HG03442 (cell line): Measurements from ENCODE around the gene PVALB.
"Not testable (repeated sequence)": the region's sequence is repeated elsewhere in the genome, so short reads cannot be mapped to it uniquely, and the experiment has no call there.

ENCODE experiments used
- ATAC-seq: cut with Tn5 transposase; IDR thresholded peaks from one replicate; pipeline ENCODE4 v1.9.1; 2021; ENCODE audit warnings: mild to moderate bottlenecking, moderate library complexity; ENCODE audit not compliant: unreplicated experiment

PVALB gene

DNA sequence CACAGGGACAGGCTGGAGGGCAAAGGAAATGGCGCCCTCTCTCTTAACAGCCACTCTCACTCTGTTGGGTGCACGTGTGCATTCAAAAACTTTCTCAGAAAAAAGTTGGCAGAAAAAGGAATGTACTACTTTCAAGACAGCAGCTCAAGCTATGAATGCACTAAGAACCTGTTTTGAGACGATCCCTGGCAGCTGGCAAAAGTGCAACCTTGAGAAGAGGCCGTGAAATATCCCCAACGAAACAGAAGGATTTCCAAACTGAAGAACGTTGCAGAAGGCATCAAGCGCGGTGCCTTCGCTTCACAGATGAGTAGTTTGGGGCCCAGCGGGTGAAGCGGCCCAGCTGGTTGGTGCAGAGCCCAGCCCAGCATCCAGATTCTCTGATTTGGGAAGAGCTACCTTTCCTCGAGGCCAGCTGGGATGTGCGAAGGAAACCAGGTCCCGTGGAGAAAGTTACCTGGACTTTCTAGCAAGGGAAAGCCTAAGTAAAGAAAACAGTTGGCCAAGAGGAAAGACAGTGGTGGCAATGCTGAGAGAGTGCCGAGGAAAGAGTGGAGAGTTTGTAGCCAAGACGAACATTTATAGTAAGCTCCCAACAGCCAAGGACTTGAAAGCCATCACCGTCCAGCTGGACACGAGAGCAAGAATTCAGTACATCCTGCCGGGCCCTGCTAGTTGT is 57.2 kb downstream of the PVALB start:
- ATAC-seq = no peak

DNA sequence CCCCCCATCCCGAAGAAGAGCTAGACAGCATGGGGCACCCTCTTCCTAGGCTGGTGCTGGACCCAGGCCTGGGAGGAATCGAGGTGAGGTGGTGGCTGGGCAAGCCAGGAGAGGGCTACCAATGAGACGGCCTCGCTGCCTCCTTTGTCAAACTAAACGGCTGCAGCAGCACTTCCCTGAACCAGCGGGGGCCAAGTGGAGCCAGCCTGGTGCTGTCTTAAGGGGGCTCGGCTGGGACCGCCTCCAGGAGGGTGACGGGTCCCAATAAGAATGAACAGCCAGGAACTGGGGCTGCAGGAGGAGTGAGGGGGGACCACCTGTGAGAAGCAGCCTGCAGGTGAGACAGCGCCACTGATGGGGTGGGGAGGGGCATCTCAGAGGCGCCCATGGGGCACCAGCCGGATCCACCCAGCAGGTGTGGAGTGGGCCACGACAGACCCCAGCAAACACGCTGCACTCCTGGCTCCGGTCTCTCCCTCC is 58.0 kb downstream of the PVALB start:
- no peak for ATAC-seq

DNA sequence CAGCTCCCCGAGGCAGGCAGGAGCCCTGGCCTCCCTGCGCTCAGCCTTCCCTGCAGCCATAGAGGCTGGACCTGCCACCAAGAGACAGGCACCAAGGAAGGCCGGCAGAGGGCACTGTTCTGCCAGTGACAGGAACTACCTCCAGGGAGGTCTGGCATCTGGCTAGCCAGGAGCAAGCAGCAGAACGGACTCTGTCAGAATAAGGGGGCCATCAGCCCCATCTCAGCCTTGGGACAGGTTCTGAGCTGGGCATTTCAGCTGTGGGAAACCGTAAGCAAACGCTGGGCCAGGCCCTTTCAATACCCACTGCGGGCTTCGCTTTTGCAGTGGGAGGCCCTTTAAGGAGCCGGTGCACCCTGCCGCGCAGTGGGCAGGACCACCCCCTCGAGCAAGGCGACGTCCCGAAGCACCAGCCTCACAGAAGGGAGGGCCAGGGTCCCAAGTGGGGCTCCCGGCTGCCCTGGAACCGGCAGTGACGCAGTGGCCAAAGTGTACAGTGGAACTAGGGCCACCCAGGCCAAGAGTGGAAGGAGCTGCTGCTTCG is 59.1 kb downstream of the PVALB start:
- no peak for ATAC-seq

DNA sequence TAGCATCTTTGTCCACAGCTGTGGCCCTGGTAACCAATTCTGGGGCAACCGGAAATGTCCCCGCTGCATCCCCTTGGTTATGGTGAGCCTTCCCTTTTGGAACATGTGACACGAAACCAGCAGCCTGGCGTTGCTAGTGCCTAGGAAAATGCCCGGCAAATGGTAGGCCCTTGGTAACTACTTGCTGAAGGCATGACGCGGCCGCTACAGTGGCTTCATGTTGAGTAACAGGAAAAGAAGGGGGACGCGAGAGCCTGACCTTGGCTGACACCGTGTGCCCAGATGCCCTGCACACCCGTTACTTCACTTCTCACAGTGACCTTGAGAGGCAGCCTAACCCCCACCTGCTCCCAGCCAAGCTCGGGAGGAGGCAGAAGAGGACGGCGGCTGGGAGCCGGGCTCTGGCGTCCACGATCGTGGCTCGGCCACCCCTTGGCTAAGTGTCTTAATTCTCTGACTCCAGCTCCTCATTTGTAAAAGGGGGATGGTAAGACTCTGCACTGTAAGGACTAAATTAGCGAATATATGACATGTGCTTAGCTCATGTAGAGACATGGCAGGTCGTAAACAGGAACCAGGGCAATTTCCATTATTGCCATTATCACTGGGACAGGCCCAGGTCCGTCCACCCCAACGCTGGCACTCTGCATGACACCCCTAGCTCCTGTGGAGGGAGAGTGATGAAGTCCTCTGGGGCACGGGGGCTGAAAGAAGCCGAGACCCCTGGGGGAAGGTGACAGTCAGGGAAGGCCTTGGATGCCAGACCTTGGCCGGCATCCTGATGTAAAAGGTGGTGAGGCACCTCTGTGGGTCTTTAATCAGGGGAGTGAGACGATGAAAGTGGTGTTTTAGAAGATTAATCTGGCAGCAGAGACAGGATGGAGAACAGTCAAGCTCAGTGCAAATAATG is 59.8 kb downstream of the PVALB start:
- no peak for ATAC-seq

DNA sequence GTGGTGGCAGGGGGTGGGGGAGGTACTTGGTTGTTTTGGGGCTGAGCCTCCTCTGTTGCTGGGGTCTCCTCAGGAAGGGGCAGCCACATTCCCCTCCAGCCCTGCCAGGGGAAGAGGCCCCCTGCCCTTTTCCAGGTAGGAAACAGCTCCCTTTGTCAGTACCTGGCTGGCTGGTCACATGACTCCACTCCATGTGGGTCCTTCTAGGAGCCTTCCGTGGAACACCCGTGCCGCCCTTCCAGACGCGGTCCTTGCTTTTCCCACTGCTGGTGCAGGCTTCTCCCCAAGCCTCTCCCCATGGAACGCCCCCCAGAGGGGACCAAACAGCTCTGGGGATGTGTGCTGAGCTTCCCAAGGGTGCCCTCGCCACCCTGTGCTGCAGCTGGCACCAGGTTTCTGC is 60.8 kb downstream of the PVALB start:
- ATAC-seq = no peak

DNA sequence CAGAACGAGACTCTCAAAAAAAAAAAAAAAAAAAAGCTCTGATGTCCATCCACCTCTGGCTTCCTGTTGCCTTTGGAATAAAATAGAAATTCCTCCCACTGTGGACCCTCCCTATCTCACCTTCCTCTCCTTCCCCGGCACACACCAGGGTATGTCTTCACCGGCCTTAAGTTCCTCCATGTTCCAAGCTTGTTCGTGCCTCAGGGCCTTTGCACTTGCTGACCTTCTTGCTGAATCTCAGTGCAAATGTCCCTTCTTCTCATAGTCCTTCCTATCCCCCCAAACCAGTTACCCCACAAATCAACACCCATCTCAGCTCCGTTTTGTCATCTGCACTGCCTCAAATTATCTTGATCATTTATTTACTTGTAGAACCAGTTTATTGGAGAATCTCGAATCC is 61.5 kb downstream of the PVALB start:
- no peak for ATAC-seq

DNA sequence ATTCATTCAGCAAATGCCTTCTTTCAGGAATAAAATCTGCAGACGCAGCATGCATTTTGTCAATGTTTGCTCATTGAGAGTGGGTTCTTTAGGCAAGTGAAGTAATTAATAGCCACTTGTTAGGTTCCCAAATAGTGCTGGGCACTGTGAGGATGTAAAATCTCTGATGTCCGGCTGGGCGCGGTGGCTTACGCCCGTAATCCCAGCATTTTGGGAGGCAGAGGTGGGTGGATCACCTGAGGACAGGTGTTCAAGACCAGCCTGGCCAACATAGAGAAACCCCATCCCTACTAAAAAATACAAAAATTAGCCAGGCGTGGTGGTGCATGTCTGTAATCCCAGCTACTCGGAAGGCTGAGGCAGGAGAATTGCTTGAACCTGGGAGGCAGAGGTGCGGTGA is 62.0 kb downstream of the PVALB start:
- not testable (repeated sequence) for ATAC-seq

DNA sequence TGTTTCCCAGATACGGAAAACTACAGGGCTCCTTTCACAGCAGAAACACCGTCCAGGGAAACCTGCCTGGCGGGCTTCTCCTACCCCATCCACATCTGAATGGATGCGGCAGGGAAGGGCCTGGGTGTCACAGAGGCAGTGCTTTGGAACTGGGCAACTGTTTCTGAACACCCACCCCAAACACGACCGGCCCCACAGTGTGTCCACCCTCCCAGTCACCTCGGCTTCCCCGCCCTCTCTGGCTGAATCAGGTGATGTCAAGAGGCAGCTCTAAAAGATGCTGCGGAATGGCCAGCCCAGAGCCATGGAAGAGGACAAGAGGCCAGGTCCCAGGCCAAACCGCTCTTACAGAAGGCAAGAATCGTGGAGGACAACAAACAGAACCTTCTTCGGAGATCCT is 62.9 kb downstream of the PVALB start:
- ATAC-seq = no peak

DNA sequence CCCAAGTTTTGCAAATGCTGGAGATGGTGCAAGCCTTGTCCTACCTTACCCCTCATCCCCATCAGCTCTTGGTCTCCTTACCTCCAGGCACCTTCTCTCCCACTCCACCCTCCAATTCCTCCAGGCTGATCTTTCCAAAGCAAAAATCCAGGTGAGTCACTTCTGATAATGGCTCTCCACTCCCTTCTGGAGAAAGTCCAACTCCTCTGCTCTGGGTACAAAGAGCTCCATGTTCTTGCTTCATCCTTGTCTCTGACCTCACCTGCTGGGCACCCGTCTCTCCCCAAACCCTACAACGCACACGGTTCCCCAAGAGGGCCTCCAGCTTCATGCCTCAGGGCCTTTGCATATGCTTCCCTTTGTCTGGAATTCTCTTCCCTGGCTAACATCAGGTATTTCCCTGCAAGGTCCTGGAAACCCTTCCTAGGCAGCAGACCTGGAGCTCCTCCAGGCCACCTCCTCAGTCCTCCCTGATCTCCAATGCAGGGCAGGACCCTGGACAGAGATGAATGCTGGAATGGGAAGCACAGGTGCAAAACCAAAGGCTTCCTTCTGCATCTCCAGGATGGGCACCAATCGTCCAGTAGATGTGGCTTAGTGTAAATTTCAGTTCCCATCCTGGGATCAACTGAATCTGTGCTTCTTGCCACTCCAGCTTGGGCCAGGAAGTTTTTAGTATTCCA is 63.6 kb downstream of the PVALB start:
- ATAC-seq = no peak
